Esophagus muscularis mucosa (tissue), 3 donors: ENCODE data around the gene TMEM259.

Source experiments
- CTCF ChIP-seq, 3 experiments: fragments of 200-600 bp in 2 of 3; fragments of 450-650 bp in 1 of 3; sonication (generic) in 2 of 3; IDR thresholded peaks; one replicate each; pipeline ENCODE4 v1.5.1; 2017 to 2019; ENCODE audit warnings: antibody characterized with exemption in 3 of 3, mild to moderate bottlenecking in 2 of 3, moderate library complexity in 1 of 3
- POLR2A ChIP-seq: fragments of 450-650 bp; IDR thresholded peaks from one replicate; pipeline ENCODE4 v1.6.1; 2017; ENCODE audit warnings: antibody characterized with exemption, moderate library complexity, mild to moderate bottlenecking, low read depth

- no peak for TF ChIP-seq CTCF (IDR thresholded peaks at IDR 0.05)
- no peak for TF ChIP-seq POLR2A
Observed at GRCh38 chr19:1070576-1070930, 49.6 kb upstream of the TMEM259 start.
